ENCODE results near the gene NOPCHAP1. TPM values are rescaled to one million over a fixed set of nuclear protein-coding genes. Genes with fewer than 3 reads are reported as not detected.
A peak's percentile ranks its signal among the peaks of the same experiment; 100 is the strongest.
"Not testable (repeated sequence)": the region's sequence is repeated elsewhere in the genome, so short reads cannot be mapped to it uniquely, and the experiment has no call there.

NOPCHAP1 gene, protein sequence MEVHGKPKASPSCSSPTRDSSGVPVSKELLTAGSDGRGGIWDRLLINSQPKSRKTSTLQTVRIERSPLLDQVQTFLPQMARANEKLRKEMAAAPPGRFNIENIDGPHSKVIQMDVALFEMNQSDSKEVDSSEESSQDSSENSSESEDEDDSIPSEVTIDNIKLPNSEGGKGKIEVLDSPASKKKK
- 10 to 100 TPM; 30.5 to 30.9 TPM for total RNA-seq

DNA sequence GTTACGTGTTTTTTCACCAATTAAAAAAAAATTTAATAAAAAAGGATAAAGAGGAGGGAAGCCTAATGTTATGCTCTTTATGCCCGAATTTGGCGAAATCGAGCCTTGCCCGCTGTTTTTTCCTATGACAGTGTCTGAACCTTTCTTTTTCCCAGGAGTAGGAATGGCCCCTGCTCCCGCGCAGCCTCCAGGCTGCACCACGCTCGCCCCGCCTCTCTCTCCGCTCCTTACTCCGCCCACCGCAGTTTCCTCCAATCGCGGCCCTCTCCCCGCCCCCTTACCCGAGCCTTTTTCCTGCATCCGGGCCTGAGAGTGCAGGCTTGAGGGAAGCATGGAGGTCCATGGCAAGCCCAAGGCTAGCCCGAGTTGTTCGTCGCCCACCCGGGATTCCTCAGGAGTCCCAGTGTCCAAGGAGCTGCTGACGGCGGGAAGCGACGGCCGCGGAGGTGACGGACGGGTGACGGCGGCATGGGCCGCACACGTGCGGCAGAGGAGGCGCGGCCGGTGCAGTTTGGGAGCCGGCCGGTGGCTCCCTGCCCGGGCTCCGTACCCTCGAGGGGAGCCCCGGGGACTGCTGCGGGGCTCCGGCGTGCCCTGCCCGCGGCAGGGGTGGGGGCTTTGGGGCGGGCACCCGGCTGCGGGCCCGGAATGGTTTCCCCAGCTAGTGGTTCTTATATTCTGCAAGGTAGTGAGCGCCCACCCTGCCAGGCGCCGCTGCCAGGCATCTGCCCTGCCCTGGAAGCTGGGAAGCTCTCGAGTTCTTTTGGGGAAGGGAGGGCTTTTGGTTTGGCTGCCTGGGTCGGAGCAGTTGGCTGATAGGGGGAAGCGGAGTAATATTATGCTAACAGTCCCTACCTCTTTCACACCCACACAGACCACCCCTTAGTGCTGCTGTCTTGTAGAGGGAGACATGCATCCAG, at the start of gene NOPCHAP1:
Gene NOPCHAP1 (plus strand): TSS at position 295 of the 920 bp plus-strand sequence. CDS start 37 bp downstream, at position 332.
- H3K36me3 Mint-ChIP-seq: peaks cover 33% of the 10 kb centered on the region
- POLR2A ChIA-PET: interaction anchor here (1.7 kb wide), 1 partner anchor 28 kb away, joined by 12 read pairs; the partner anchor contains the start of gene SLC41A2
- H3K4me3 Mint-ChIP-seq: peak within 1 kb of the TSS; percentile 77
- peak within 1 kb of the TSS; percentile 59 for H3K27ac Mint-ChIP-seq
- H3K27me3 Mint-ChIP-seq: peaks cover 3% of the 10 kb centered on the region
- DNase-seq: peak; percentile 91
- intact Hi-C loops (cut with micrococcal nuclease): loop anchor here (2.0 to 5.0 kb wide), 5 partner anchors 27 to 304 kb away; partner anchors contain the start of gene SLC41A2
- H3K9me3 Mint-ChIP-seq: no peaks in the 10 kb centered on the region
- peaks cover 28% of the 10 kb centered on the region for H3K4me1 Mint-ChIP-seq (ENCODE audit: low read depth)
- CTCF ChIA-PET: interaction anchor here (1.0 to 1.4 kb wide), 4 partner anchors 27 to 605 kb away, joined by 3 to 5 read pairs (median 4); no protein-coding TSS in a partner anchor

DNA sequence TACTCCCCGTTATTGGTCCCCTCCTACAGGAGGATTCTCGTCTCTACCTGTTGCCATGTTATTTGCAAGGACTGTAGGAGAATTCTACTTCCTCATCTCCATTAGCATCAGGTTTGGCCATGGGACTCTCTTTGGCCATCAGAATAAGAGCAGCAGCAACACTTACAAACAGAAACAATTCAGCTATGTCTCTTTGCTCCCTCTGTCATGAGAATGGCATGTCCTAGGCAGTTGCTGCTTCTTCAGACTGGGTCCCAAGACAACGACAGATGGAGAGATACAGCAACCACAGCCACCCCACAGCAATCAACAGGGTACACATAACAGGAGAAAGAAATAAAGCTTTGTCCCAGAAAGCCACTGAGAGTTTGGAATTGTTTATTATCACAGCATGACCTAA, 47.7 kb upstream of the NOPCHAP1 start:
- ChIA-PET CTCF (no interaction called here), POLR2A (no interaction called here)
- Mint-ChIP-seq H3K27me3 (no peaks in the 10 kb centered on the region), H3K9me3 (peaks cover 2% of the 10 kb centered on the region), H3K27ac (no peak overlapping the region), H3K4me1 (ENCODE audit: low read depth) (no peaks in the 10 kb centered on the region), H3K36me3 (no peaks in the 10 kb centered on the region), H3K4me3 (no peak overlapping the region)
- DNase-seq: no peak
- intact Hi-C loops (cut with micrococcal nuclease): no loop called here

DNA sequence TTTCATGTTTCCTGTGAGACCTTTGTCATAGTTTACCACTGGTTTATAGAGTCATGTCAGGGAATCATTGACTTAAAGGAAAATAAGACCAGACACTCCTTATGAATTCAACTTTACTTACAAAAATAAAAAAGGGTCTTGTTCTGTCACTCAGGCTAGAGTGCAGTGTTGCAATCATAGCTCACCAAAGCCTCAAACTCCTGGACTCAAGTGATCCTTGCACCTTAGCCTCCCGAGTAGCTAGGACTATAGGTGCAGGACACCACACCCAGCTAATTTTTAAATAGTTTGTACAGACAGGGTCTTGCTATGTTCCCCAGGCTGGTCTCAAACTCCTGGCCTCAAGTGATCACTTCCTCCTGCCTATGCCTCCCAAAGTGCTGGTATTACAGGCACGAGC, 47.0 kb upstream of the NOPCHAP1 start:
- no peaks in the 10 kb centered on the region for H3K4me1 Mint-ChIP-seq (ENCODE audit: low read depth)
- intact Hi-C loops (cut with micrococcal nuclease): no loop called here
- POLR2A ChIA-PET: no interaction called here
- CTCF ChIA-PET: no interaction called here
- peaks cover 8% of the 10 kb centered on the region for H3K9me3 Mint-ChIP-seq
- no peak overlapping the region for H3K4me3 Mint-ChIP-seq
- no peak overlapping the region for H3K27ac Mint-ChIP-seq
- DNase-seq: no peak
- peaks cover 2% of the 10 kb centered on the region for H3K36me3 Mint-ChIP-seq
- H3K27me3 Mint-ChIP-seq: no peaks in the 10 kb centered on the region

DNA sequence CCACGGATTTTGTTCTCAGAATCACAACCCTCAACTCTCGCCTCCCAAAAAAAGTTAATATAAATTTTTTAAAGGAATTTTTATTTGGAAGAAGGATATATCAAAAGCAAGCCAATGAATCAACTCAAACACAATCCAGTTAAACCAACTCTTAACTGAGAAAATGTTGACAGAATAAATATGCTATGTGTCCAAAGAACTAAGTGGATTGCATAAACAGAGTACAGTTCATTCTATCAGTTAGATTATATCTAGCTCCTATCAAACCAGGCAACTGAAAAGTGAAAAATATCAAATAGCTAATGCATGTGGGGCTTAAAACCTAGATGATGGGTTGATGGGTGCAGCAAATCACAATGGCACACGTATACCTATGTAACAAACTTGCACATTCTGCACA, 44.7 kb upstream of the NOPCHAP1 start:
- intact Hi-C loops (cut with micrococcal nuclease): no loop called here
- H3K9me3 Mint-ChIP-seq: peaks cover 8% of the 10 kb centered on the region
- no peaks in the 10 kb centered on the region for H3K27me3 Mint-ChIP-seq
- H3K4me3 Mint-ChIP-seq: no peak overlapping the region
- no peak overlapping the region for H3K27ac Mint-ChIP-seq
- CTCF ChIA-PET: no interaction called here
- POLR2A ChIA-PET: interaction anchor here (0.6 kb wide), 1 partner anchor 10 kb away, joined by 3 read pairs; no protein-coding TSS in a partner anchor
- H3K36me3 Mint-ChIP-seq: peaks cover 2% of the 10 kb centered on the region
- no peaks in the 10 kb centered on the region for H3K4me1 Mint-ChIP-seq (ENCODE audit: low read depth)
- no peak for DNase-seq

DNA sequence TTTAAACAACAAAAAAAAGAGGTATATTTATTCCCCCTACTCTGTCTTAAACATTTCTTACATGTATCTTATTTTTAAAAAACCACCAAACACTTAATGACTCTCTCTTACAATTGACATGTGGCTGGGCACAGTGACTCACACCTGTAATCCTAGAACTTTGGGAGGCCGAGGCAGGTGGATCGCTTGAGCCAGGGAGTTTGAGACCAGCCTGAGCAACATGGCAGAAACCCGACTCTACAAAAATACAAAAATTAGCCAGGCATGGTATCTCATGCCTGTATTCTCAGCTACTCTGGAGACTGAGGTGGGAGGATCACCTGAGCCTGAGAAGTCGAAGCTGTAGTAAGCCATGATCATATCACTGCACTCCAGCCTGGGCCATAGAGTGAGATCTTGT, 44.0 kb upstream of the NOPCHAP1 start:
- intact Hi-C loops (cut with micrococcal nuclease): no loop called here
- H3K27me3 Mint-ChIP-seq: no peaks in the 10 kb centered on the region
- ChIA-PET CTCF (interaction anchor here (1.1 kb wide), 1 partner anchor 10 kb away, joined by 3 read pairs; no protein-coding TSS in a partner anchor), POLR2A (interaction anchor here (0.6 kb wide), 2 partner anchors 87 to 215 kb away, joined by 3 read pairs; no protein-coding TSS in a partner anchor)
- H3K27ac Mint-ChIP-seq: no peak overlapping the region
- no peaks in the 10 kb centered on the region for H3K4me1 Mint-ChIP-seq (ENCODE audit: low read depth)
- peaks cover 2% of the 10 kb centered on the region for H3K36me3 Mint-ChIP-seq
- DNase-seq: no peak
- H3K4me3 Mint-ChIP-seq: no peak overlapping the region
- H3K9me3 Mint-ChIP-seq: peaks cover 8% of the 10 kb centered on the region

DNA sequence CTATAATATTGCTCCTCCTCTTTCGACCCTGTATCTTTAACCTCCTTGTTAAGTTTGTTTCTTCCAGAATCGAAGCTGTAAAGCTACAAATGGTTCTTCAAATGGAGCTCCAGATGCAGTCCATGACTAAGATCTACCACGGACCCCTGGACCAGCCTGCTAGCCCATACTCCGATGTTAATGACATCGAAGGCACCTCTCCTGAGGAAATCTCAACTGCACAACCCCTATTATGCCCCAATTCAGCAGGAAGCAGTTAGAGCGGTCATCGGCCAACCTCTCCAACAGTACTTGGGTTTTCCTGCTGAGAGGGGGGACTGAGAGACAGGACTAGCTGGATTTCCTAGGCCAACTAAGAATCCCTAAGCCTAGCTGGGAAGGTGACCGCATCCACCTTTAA, 42.7 kb upstream of the NOPCHAP1 start:
- CTCF ChIA-PET: interaction anchor here (1.1 kb wide), 1 partner anchor 11 kb away, joined by 3 read pairs; no protein-coding TSS in a partner anchor
- not testable (repeated sequence) for H3K4me3 Mint-ChIP-seq, H3K27ac Mint-ChIP-seq

DNA sequence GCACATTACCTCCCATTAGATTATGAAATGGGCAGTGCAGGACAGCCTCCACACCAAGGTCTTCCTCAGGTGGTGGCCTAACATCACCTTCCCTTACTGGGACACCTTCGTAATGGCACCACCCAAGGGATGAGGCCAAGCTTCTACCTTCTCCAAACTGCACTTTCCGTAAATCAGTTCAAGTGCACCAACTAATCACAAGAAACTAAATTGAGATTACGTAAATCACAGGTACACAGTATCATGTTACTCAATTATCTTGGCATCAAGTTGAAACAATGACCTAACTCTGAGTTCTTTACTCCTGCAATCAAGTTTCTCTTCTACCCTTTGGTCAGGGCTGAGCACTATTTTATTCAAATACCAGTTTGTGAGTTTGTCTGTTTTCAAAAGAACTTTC, 41.9 kb upstream of the NOPCHAP1 start:
- H3K27ac Mint-ChIP-seq: no peak overlapping the region
- H3K27me3 Mint-ChIP-seq: no peaks in the 10 kb centered on the region

More for the DNA sequence above, 42.7 kb upstream of the NOPCHAP1 start:
- DNase-seq; H3K27me3 Mint-ChIP-seq; H3K9me3 Mint-ChIP-seq; H3K36me3 Mint-ChIP-seq; intact Hi-C loops (cut with micrococcal nuclease); H3K4me1 Mint-ChIP-seq (ENCODE audit: low read depth): not testable (repeated sequence)
- POLR2A ChIA-PET: interaction anchor here (1.1 kb wide), 1 partner anchor 14 kb away, joined by 3 read pairs; no protein-coding TSS in a partner anchor

DNA sequence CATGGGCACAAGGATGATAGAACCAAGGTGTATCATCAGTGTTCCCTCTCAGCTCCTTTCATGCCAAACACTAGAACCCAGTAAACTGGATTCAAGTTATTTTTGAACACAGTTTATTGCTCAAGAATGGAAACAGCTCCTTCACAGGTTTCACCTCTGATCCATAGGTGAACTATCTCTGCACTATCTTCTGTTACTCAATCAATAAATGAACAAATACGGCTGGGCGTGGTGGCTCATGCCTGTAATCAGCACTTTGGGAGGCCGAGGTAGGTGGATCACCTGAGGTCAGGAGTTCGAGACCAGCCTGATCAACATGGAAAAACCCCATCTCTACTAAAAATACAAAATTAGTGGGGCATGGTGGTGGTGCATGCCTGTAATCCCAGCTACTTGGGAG, 37.4 kb upstream of the NOPCHAP1 start:
- intact Hi-C loops (cut with micrococcal nuclease); DNase-seq; H3K36me3 Mint-ChIP-seq; H3K4me3 Mint-ChIP-seq; H3K9me3 Mint-ChIP-seq; H3K4me1 Mint-ChIP-seq (ENCODE audit: low read depth); H3K27ac Mint-ChIP-seq; H3K27me3 Mint-ChIP-seq; POLR2A ChIA-PET; CTCF ChIA-PET: not testable (repeated sequence)

More for the DNA sequence above, 41.9 kb upstream of the NOPCHAP1 start:
- no peak for DNase-seq
- H3K9me3 Mint-ChIP-seq: peaks cover 8% of the 10 kb centered on the region
- H3K4me1 Mint-ChIP-seq (ENCODE audit: low read depth): no peaks in the 10 kb centered on the region
- peaks cover 2% of the 10 kb centered on the region for H3K36me3 Mint-ChIP-seq
- no peak overlapping the region for H3K4me3 Mint-ChIP-seq
- ChIA-PET POLR2A (interaction anchor here (1.1 kb wide), 1 partner anchor 13 kb away, joined by 3 read pairs; no protein-coding TSS in a partner anchor), CTCF (no interaction called here)
- intact Hi-C loops (cut with micrococcal nuclease): no loop called here

DNA sequence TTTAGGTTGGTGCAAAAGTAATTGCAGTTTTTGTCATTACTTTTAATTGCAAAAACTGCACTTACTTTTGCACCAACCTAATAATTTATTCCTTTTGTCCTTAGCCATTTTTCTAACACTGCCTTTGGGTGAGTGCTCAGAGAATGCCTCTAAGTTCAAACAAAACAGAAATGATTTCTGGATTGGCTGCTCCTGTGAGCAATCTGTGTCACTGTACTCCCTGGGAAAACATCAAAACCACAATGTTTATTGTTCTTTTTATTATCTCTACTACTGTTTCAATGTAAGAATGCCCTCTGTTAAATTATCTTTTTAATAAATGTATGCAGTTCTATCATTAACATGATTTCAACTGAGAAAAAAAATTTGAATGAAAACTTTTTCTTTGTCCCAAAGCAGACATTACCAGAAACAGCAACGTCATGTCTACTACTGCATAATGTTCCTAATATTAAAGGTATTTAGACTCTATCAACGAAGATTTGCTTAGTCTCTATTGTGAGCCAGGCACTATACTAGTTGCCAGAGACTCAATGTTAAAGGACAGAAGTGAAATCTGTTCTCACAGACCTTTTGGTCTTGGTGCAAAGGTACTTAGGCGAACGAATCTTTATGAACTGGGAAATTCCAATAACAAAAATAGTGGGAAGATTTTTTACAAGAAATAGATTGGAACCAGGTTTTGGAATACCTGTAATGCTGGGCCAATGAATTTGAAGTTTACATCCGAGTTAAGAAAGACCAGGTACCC, 34.2 kb upstream of the NOPCHAP1 start:
- H3K36me3 Mint-ChIP-seq: no peaks in the 10 kb centered on the region
- CTCF ChIA-PET: no interaction called here
- no peaks in the 10 kb centered on the region for H3K27me3 Mint-ChIP-seq
- H3K9me3 Mint-ChIP-seq: no peaks in the 10 kb centered on the region
- DNase-seq: no peak
- H3K4me1 Mint-ChIP-seq (ENCODE audit: low read depth): peaks cover 3% of the 10 kb centered on the region
- POLR2A ChIA-PET: no interaction called here
- no peak overlapping the region for H3K27ac Mint-ChIP-seq
- intact Hi-C loops (cut with micrococcal nuclease): loop anchor here (10.0 kb wide), 2 partner anchors 187 to 283 kb away; partner anchors contain the start of gene APPL2
- H3K4me3 Mint-ChIP-seq: no peak overlapping the region

DNA sequence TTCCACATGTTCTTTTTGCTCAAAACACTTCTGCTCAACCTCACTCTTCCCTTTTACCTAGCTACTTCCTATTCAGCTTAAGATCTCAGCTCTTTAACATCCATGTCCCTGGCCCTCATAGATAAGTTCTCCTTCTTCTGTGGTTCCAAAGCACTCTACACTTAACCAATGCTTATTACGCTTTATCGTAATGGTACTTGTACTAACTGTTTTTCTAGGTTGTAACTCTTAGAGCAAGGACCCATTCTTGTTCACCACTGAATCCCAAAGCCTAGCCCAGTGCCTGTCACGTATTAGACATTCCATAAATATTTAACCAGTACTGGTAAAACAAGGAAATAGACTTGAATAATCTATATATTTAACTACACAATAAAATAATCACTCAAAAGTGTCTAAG, 33.3 kb upstream of the NOPCHAP1 start:
- Mint-ChIP-seq H3K27me3 (no peaks in the 10 kb centered on the region), H3K36me3 (no peaks in the 10 kb centered on the region), H3K27ac (no peak overlapping the region), H3K4me3 (no peak overlapping the region), H3K4me1 (ENCODE audit: low read depth) (peaks cover 7% of the 10 kb centered on the region), H3K9me3 (no peaks in the 10 kb centered on the region)
- DNase-seq: no peak
- intact Hi-C loops (cut with micrococcal nuclease): loop anchor here (10.0 kb wide), 2 partner anchors 188 to 282 kb away; partner anchors contain the start of gene APPL2
- CTCF ChIA-PET: no interaction called here
- POLR2A ChIA-PET: no interaction called here

DNA sequence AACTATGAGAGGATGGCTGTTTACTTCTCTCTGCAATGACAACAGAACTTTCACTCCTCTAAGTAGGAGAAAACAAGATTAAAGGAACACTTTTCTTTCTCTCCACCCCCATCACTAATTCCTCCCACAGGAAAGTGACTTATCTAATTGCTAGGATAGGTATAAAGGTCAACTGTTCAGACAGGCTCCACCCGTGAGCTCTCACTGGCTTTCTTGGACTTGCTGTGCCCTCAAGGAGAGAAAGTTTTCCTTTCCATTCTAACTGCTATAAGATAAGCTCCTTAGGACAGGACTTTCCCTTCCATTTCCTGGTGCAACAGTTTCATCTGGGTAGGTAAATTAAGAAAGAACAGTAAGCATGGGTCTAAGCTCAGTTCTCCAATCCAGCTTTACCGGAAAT, 32.8 kb upstream of the NOPCHAP1 start:
- Mint-ChIP-seq H3K27ac (no peak overlapping the region), H3K9me3 (no peaks in the 10 kb centered on the region), H3K27me3 (no peaks in the 10 kb centered on the region), H3K4me1 (ENCODE audit: low read depth) (peaks cover 7% of the 10 kb centered on the region), H3K4me3 (no peak overlapping the region), H3K36me3 (no peaks in the 10 kb centered on the region)
- ChIA-PET CTCF (interaction anchor here (1.3 kb wide), 1 partner anchor 572 kb away, joined by 4 read pairs; no protein-coding TSS in a partner anchor), POLR2A (no interaction called here)
- intact Hi-C loops (cut with micrococcal nuclease): loop anchor here (10.0 kb wide), 2 partner anchors 189 to 281 kb away; partner anchors contain the start of gene APPL2
- DNase-seq: no peak
